Thymus (tissue), 11 donors: ENCODE data around the gene APBA1. TPM values are rescaled to one million over a fixed set of nuclear protein-coding genes. Genes with fewer than 3 reads are reported as not detected.

Experiments
- DNase-seq, 9 donors: peaks; one replicate each; pipeline ENCODE4 v3.0.0-alpha.2; 2013; ENCODE audit warnings: low spot score in 9 of 9, low read depth in 6 of 9, missing footprints in 1 of 9
- H3K27ac ChIP-seq, 2 donors: one replicate each; pipeline ENCODE4 v1.5.1; 2013; ENCODE audit warnings: control low read depth in 1 of 2, low read depth in 1 of 2, low read length in 1 of 2, mild to moderate bottlenecking in 1 of 2, moderate library complexity in 1 of 2
- H3K27me3 ChIP-seq, 2 donors: one replicate each; pipeline ENCODE4 v1.5.1; 2013; ENCODE audit warnings: low read length in 1 of 2; ENCODE audit not compliant: control insufficient read depth in 2 of 2, insufficient read depth in 1 of 2
- H3K36me3 ChIP-seq, 2 donors: one replicate each; pipeline ENCODE4 v1.5.1; 2013; ENCODE audit warnings: low read length in 1 of 2, mild to moderate bottlenecking in 1 of 2, moderate library complexity in 1 of 2; ENCODE audit not compliant: control insufficient read depth in 2 of 2, insufficient read depth in 2 of 2
- H3K4me1 ChIP-seq, 2 donors: one replicate each; pipeline ENCODE4 v1.5.1; 2013; ENCODE audit warnings: low read length in 2 of 2; ENCODE audit not compliant: control insufficient read depth in 2 of 2, insufficient read depth in 2 of 2
- H3K4me3 ChIP-seq, 2 donors: one replicate each; pipeline ENCODE4 v1.5.1; 2013; ENCODE audit warnings: low read length in 2 of 2, control low read depth in 1 of 2, mild to moderate bottlenecking in 1 of 2
- H3K9me3 ChIP-seq, 2 donors: one replicate each; pipeline ENCODE4 v1.5.1; 2013; ENCODE audit warnings: low read length in 1 of 2, mild to moderate bottlenecking in 1 of 2; ENCODE audit not compliant: control insufficient read depth in 2 of 2, insufficient read depth in 1 of 2
- WGBS: extraction: QIAGEN DNeasy Blood & Tissue Kit; methylation state at CpG from one replicate; pipeline ENCODE4 v1.1.7; 2013; 5-methylcytosine and 5-hydroxymethylcytosine counted together
- polyA plus RNA-seq: library from polyadenylated mRNA; stranded (reverse); fragments of 200-250 nt; gene quantifications from one replicate; pipeline ENCODE4 v1.2.3, GENCODE V29; 2013
- total RNA-seq: library from RNA; stranded (reverse); fragments of 120-200 nt; gene quantifications from one replicate; pipeline ENCODE4 v1.2.4, GENCODE V29; 2013
- donor health status: healthy.

The APBA1 gene
- total and polyA plus RNA-seq, 2 donors = 0.80 to 0.90 TPM

GRCh38 chr9:69495296-69495695 is 176.9 kb downstream of the APBA1 start:
- Histone ChIP-seq H3K4me3 (no peak overlapping the region), H3K27ac (no peak overlapping the region), H3K9me3 (no peaks in the 10 kb centered on the region), H3K36me3 (no peaks in the 10 kb centered on the region), H3K4me1 (no peaks in the 10 kb centered on the region), H3K27me3 (no peaks in the 10 kb centered on the region)
- 81% methylated on average over 10 of the region's 10 CpGs for WGBS
- DNase-seq = no peak

DNA sequence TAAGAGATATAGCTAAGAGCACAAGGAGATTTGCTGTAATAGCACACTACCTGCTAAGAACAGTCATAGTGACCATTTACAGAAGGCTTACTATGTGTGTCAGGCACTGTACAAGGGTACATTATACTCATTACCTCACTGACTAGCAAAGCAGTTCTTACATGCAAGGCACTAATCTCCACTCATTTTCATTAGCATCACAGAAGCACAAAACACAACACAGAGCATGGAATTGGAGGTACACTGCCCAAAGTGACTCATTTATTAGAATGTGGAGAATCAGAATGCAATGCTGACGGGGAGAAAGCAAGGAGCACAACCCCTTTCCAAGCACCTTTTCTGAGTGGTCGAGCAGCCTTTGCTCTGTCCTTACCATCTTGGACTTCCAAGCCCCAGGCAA is 177.4 kb downstream of the APBA1 start:
- no peaks in the 10 kb centered on the region for H3K4me1 ChIP-seq
- H3K27ac ChIP-seq = no peak overlapping the region
- DNase-seq = no peak
- no peak overlapping the region for H3K4me3 ChIP-seq
- H3K9me3 ChIP-seq = no peaks in the 10 kb centered on the region
- no peaks in the 10 kb centered on the region for H3K36me3 ChIP-seq
- 83% methylated on average over 2 of the region's 2 CpGs for WGBS
- no peaks in the 10 kb centered on the region for H3K27me3 ChIP-seq

GRCh38 chr9:69494208-69494607 is 178.0 kb downstream of the APBA1 start:
- Histone ChIP-seq H3K27ac (no peak overlapping the region), H3K27me3 (no peaks in the 10 kb centered on the region), H3K4me1 (no peaks in the 10 kb centered on the region), H3K36me3 (no peaks in the 10 kb centered on the region), H3K4me3 (no peak overlapping the region), H3K9me3 (no peaks in the 10 kb centered on the region)
- no peak for DNase-seq
- WGBS = 94% methylated on average over 4 of the region's 4 CpGs

DNA sequence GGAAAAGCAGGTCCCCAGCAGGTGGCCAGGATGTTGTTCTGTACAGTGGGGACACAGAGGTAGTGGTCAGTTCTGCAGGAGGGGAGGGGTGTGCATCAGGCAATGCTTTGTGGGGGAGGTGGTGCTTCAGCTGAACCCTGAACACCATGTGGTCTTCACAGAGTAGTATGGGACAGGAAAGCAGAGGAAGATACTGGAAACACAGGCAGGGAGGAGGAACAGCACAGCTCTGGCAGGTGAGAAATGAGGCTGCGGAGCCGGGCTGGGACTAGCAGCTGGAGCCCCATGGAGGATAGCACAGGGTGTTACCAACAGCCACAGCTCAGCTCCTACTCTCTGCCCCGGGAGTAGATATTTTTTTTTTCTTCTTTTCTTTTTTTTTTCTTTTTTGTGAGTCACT is 185.7 kb downstream of the APBA1 start:
- 83% methylated on average over 3 of the region's 3 CpGs for WGBS
- no peak for DNase-seq

DNA sequence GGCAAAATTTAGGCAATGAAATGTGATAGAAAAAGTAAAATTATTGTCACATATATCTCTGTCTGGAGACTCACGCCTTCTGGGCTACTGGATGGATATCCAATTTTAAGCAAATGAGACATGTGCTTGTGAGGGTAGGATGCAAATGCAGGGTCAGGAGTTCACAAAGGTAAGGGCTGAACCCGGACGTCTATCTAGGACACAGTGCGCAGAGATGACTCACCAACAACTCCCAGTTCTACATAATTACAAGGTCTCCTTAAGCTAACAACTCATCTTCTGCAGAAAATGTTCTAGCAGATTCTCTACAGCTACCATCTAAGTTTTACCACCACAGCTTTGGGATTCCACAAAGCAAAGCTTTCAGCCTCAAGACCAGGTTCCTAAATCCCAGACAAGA is 186.7 kb downstream of the APBA1 start:
- Histone ChIP-seq H3K27ac (no peak overlapping the region), H3K36me3 (no peaks in the 10 kb centered on the region), H3K27me3 (no peaks in the 10 kb centered on the region), H3K9me3 (no peaks in the 10 kb centered on the region), H3K4me1 (no peaks in the 10 kb centered on the region), H3K4me3 (no peak overlapping the region)
- WGBS = 84% methylated on average over 4 of the region's 4 CpGs
- no peak for DNase-seq

More for the DNA sequence above, 185.7 kb downstream of the APBA1 start:
- Histone ChIP-seq H3K36me3 (no peaks in the 10 kb centered on the region), H3K4me3 (no peak overlapping the region), H3K9me3 (no peaks in the 10 kb centered on the region), H3K4me1 (no peaks in the 10 kb centered on the region), H3K27ac (no peak overlapping the region), H3K27me3 (no peaks in the 10 kb centered on the region)

DNA sequence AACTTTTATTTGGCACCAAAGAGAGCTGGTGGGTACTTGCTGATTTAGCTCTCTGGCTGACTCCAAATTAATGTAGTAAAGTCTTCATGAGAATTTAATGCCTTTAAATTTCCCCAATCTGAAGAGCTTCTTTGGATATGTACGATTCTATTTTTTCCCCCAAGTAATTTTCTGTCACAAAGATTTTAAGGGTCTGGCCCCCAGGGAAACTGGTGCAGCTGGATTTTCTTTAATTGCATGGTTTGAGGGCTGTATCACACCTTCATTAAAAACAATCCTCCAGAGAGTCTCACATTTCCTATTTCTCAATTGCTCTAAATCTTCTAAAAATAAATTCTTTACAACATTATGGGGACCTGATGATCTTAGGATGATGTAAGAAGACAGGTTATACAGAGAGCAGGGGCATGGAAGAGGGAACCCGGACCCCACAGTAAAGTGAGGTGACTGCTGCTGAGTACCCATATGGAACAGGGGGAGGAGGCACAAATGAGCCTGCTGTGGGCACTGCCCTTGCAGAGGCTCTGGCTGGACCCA is 188.2 kb downstream of the APBA1 start:
- H3K4me3 ChIP-seq = no peak overlapping the region
- H3K9me3 ChIP-seq = no peaks in the 10 kb centered on the region
- no peaks in the 10 kb centered on the region for H3K36me3 ChIP-seq
- DNase-seq = no peak
- 86% methylated on average over 2 of the region's 2 CpGs for WGBS
- H3K27me3 ChIP-seq = no peaks in the 10 kb centered on the region
- no peak overlapping the region for H3K27ac ChIP-seq
- no peaks in the 10 kb centered on the region for H3K4me1 ChIP-seq

GRCh38 chr9:69476797-69477196 is 195.4 kb downstream of the APBA1 start:
- Histone ChIP-seq H3K27ac (peak overlapping the region in 1 of 2 donors; percentile 4), H3K36me3 (no peaks in the 10 kb centered on the region), H3K9me3 (no peaks in the 10 kb centered on the region), H3K27me3 (no peaks in the 10 kb centered on the region), H3K4me1 (peaks cover 0 to 19% of the 10 kb centered on the region in 2 donors), H3K4me3 (no peak overlapping the region)
- 89% methylated on average over 7 of the region's 7 CpGs for WGBS
- no peak for DNase-seq

DNA sequence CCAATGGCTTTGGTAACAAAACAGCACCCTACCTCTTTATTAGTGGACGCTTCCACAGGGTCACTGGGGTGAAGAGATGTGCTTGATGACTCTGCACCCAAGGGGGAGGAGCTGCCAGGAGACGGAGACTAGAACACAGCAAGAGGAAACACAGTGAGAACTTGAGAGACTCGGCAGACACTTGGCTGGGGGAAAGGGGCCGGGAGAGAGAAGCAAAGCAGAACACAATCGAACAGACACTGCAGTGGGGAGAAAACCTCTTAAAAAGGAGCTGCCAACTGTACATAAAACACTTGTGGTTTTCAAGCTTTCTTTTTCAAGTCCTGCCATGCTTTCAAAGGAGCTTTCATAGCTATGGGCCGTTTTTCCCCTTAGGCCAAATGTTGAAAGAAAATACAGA is 196.2 kb downstream of the APBA1 start:
- Histone ChIP-seq H3K4me3 (no peak overlapping the region), H3K36me3 (no peaks in the 10 kb centered on the region), H3K9me3 (no peaks in the 10 kb centered on the region), H3K27ac (peak overlapping the region in 1 of 2 donors; percentile 45), H3K4me1 (peaks cover 0 to 19% of the 10 kb centered on the region in 2 donors), H3K27me3 (no peaks in the 10 kb centered on the region)
- WGBS = 13% methylated on average over 6 of the region's 6 CpGs
- DNase-seq = peak in 8 of 9 donors; percentile 12 to 81 (median 47)

- H3K4me1 ChIP-seq = peaks cover 0 to 19% of the 10 kb centered on the region in 2 donors
- H3K36me3 ChIP-seq = no peaks in the 10 kb centered on the region
- WGBS = 9% methylated on average over 4 of the region's 4 CpGs
- H3K27ac ChIP-seq = no peak overlapping the region
- no peak overlapping the region for H3K4me3 ChIP-seq
- peak in 6 of 9 donors; percentile 9 to 63 (median 26) for DNase-seq
- no peaks in the 10 kb centered on the region for H3K27me3 ChIP-seq
- no peaks in the 10 kb centered on the region for H3K9me3 ChIP-seq
Measured at GRCh38 chr9:69474821-69475220, 197.3 kb downstream of the APBA1 start.
